Measurements from ENCODE around the gene DPPA2.

DPPA2 gene

GRCh38 chr3:109351231-109351630 is 34.9 kb upstream of the DPPA2 start:
- TF ChIP-seq CTCF (IDR thresholded peaks at IDR 0.05): no peak

- TF ChIP-seq CTCF (IDR thresholded peaks at IDR 0.05): no peak
Observed at GRCh38 chr3:109346770-109347295, 30.5 kb upstream of the DPPA2 start.

GRCh38 chr3:109346099-109346498 is 29.8 kb upstream of the DPPA2 start:
- no peak for TF ChIP-seq CTCF (IDR thresholded peaks at IDR 0.05)

- no peak for TF ChIP-seq CTCF (IDR thresholded peaks at IDR 0.05)
Observed at GRCh38 chr3:109339714-109340648, 23.7 kb upstream of the DPPA2 start.

GRCh38 chr3:109339197-109339596 is 22.9 kb upstream of the DPPA2 start:
- TF ChIP-seq CTCF (IDR thresholded peaks at IDR 0.05): no peak

- no peak for TF ChIP-seq CTCF (IDR thresholded peaks at IDR 0.05)
Observed at GRCh38 chr3:109338322-109338721, 22.0 kb upstream of the DPPA2 start.

- no peak for TF ChIP-seq CTCF (IDR thresholded peaks at IDR 0.05)
Observed at GRCh38 chr3:109337393-109337792, 21.1 kb upstream of the DPPA2 start, which contains the start of gene DPPA4. Gene DPPA4, minus strand, starts transcription at chr3:109337546. Its CDS starts 29 bp downstream, at chr3:109337517.
